ENCODE results near the gene AGPAT1. TPM values are rescaled to one million over a fixed set of nuclear protein-coding genes. Genes with fewer than 3 reads are reported as not detected.

The AGPAT1 gene
- total RNA-seq, 1 experiment from 2014 or later: 55.6 TPM

DNA sequence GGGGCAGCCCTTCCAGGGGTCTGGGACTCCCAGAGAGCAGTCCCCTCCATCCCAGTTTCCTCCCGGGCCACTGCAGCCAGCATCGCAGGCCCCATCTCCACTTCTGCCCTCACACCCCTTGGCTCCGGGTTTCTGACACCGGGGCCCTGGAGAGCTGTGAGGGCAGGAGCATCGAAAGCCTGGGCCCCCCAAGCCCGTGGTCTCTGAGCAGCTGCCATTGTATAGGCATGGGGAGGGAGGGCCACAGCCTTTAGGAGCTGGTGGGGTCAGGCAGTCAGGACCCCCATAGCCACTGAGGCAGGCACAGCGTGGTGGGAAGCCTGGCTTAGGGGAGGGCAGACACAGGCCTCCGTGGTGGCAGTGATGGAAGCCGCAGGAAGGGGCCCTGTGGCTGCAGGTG lies 26.3 kb upstream of the AGPAT1 start:
- Histone ChIP-seq H3K27ac (ENCODE audit: low read depth, low read length) (no peak overlapping the region), H3K36me3 (ENCODE audit: control insufficient read depth in 1 of 2, insufficient read depth in 2 of 2, low read length in 2 of 2) (no peaks in the 10 kb centered on the region), H3K4me1 (ENCODE audit: control insufficient read depth in 1 of 2, insufficient read depth in 2 of 2, low read length in 2 of 2) (peaks cover 4 to 11% of the 10 kb centered on the region in 2 experiments), H3K9me3 (ENCODE audit: control insufficient read depth in 1 of 2, insufficient read depth in 1 of 2, low read depth in 1 of 2, low read length in 2 of 2) (no peaks in the 10 kb centered on the region), H3K9ac (ENCODE audit: low read length) (no peak overlapping the region), H3K27me3 (ENCODE audit: insufficient read depth, low read length) (0 out of 2 replicates have a peak, but pooled peaks cover 3% of the 10 kb centered on the region), H3K79me2 (ENCODE audit: insufficient read depth, low read length) (no peaks in the 10 kb centered on the region), H3K9me2 (ENCODE audit: insufficient read depth) (no peaks in the 10 kb centered on the region), H3K4me2 (ENCODE audit: low read length) (no peak overlapping the region), H4K20me1 (ENCODE audit: insufficient read depth) (no peaks in the 10 kb centered on the region), H3K4me3 (replicated peaks in 1 of 2; ENCODE audit: low read depth in 1 of 2, low read length in 2 of 2) (no peak overlapping the region), H2AFZ (ENCODE audit: low read depth, low read length, poor library complexity, severe bottlenecking) (no peak overlapping the region)
- no peak for ATAC-seq
- BruUV-seq (replicated peaks): no TSS peak
- CTCF ChIA-PET: no interaction called here
- TF ChIP-seq CBX3 (IDR thresholded peaks at IDR 0.05; ENCODE audit: low read depth) (no peak), SRF (IDR thresholded peaks at IDR 0.05; ENCODE audit: low read depth) (no peak), RAD21 (IDR thresholded peaks at IDR 0.05; ENCODE audit: low read depth) (no peak), SP1 (IDR thresholded peaks at IDR 0.05; ENCODE audit: low read depth) (no peak), EGR1 (IDR thresholded peaks at IDR 0.05; ENCODE audit: low read depth) (no peak), TCF7L2 (IDR thresholded peaks at IDR 0.05; ENCODE audit: borderline replicate concordance, extremely low read depth, insufficient read depth, insufficient read length) (no peak), MAX (IDR thresholded peaks at IDR 0.05) (no peak), ELF1 (IDR thresholded peaks at IDR 0.05; ENCODE audit: borderline replicate concordance, low read depth) (no peak), POLR2A (IDR thresholded peaks at IDR 0.05; ENCODE audit: borderline replicate concordance, extremely low read depth, insufficient read depth, insufficient read length) (no peak), FOSL1 (IDR thresholded peaks at IDR 0.05; ENCODE audit: low read depth) (no peak), JUND (IDR thresholded peaks at IDR 0.05) (no peak), YY1 (IDR thresholded peaks at IDR 0.05; ENCODE audit: extremely low read depth, insufficient replicate concordance, low read depth, low read length) (no peak), ZFX (IDR thresholded peaks at IDR 0.05) (no peak), POLR2AphosphoS5 (IDR thresholded peaks at IDR 0.05; ENCODE audit: low read depth, low read length) (no peak)
- POLR2A ChIA-PET: no interaction called here
- intact Hi-C loops (cut with micrococcal nuclease): no loop called here
- RAD21 ChIA-PET (ENCODE audit: low non-redundant PET in 1 of 2, low total read pairs in 2 of 2, uncharacterized antibody in 2 of 2, unreplicated experiment in 2 of 2): no interaction called here
- no peak for DNase-seq (ENCODE audit: low read depth, low spot score)

All from HCT116 (cell line).